Bronchial epithelial cell (primary cell): Measurements from ENCODE around the gene SMU1. TPM values are rescaled to one million over a fixed set of nuclear protein-coding genes. Genes with fewer than 3 reads are reported as not detected.
"Not testable (repeated sequence)": the region's sequence is repeated elsewhere in the genome, so short reads cannot be mapped to it uniquely, and the experiment has no call there.

Experiments used
- DNase-seq: peaks from one replicate; pipeline ENCODE4 v3.0.0-alpha.2; 2010; ENCODE audit warnings: low read depth
- FAIRE-seq: peaks from 2 replicates; lab custom pipeline; 2011; peaks lifted over from hg19 to GRCh38; lab: Jason Lieb, UNC
- H3K27me3 ChIP-seq: 2 replicates; pipeline ENCODE4 v1.5.1; 2011; ENCODE audit warnings: low read length; ENCODE audit not compliant: control insufficient read depth, insufficient read depth
- H3K36me3 ChIP-seq: 2 replicates; pipeline ENCODE4 v1.5.1; 2011; ENCODE audit warnings: low read length; ENCODE audit not compliant: control insufficient read depth, insufficient read depth
- H3K4me3 ChIP-seq: 2 replicates; pipeline ENCODE4 v1.5.1; 2011; ENCODE audit warnings: mild to moderate bottlenecking, low read depth, low read length, control low read depth
- CTCF ChIP-seq: IDR thresholded peaks from 2 replicates; pipeline ENCODE4 v1.5.1; 2011; ENCODE audit warnings: mild to moderate bottlenecking, moderate library complexity, low read length, control low read depth, inconsistent platforms; ENCODE audit not compliant: insufficient read depth, severe bottlenecking
- total RNA-seq: library from RNA; depleted of rRNA; stranded (reverse); fragments of >200 nt; gene quantifications from 2 replicates; pipeline ENCODE4 v1.2.1, GENCODE V29; 2014

Gene SMU1
- total RNA-seq, 1 donor from 2014 or later = 40.5 TPM

GRCh38 chr9:33101104-33101951, 24.9 kb upstream of the SMU1 start:
- Histone ChIP-seq H3K36me3 (no peaks in the 10 kb centered on the region), H3K27me3 (no peaks in the 10 kb centered on the region), H3K4me3 (no peak overlapping the region)
- DNase-seq (peak; percentile 76), FAIRE-seq (no peak)
- TF ChIP-seq CTCF = no peak

GRCh38 chr9:33099754-33100153, 23.3 kb upstream of the SMU1 start:
- no peak for DNase-seq
- H3K4me3 ChIP-seq = no peak overlapping the region
- H3K27me3 ChIP-seq = no peaks in the 10 kb centered on the region
- TF ChIP-seq CTCF = no peak
- no peaks in the 10 kb centered on the region for H3K36me3 ChIP-seq
- FAIRE-seq = no peak

GRCh38 chr9:33097192-33097591, 20.7 kb upstream of the SMU1 start:
- DNase-seq (no peak), FAIRE-seq (no peak)
- Histone ChIP-seq H3K27me3 (no peaks in the 10 kb centered on the region), H3K4me3 (no peak overlapping the region), H3K36me3 (no peaks in the 10 kb centered on the region)
- TF ChIP-seq CTCF = no peak

- no peak for DNase-seq
- no peak for FAIRE-seq
- no peak for TF ChIP-seq CTCF
- Histone ChIP-seq H3K4me3 (no peak overlapping the region), H3K27me3 (no peaks in the 10 kb centered on the region), H3K36me3 (no peaks in the 10 kb centered on the region)
Observed at GRCh38 chr9:33092634-33093033, 16.2 kb upstream of the SMU1 start.

- not testable (repeated sequence) for FAIRE-seq, H3K27me3 ChIP-seq, DNase-seq, H3K4me3 ChIP-seq, H3K36me3 ChIP-seq
Observed at GRCh38 chr9:33085672-33086071, 9.2 kb upstream of the SMU1 start.

- no peak for FAIRE-seq
Observed at GRCh38 chr9:33082538-33083326, 6.3 kb upstream of the SMU1 start.

More at GRCh38 chr9:33082538-33083326, 6.3 kb upstream of the SMU1 start:
- Histone ChIP-seq H3K36me3 (no peaks in the 10 kb centered on the region), H3K27me3 (no peaks in the 10 kb centered on the region), H3K4me3 (no peak overlapping the region)
- TF ChIP-seq CTCF = no peak
- DNase-seq = peak; percentile 47
